Measurements from ENCODE around the gene PARK7.
"Not testable (repeated sequence)": the region's sequence is repeated elsewhere in the genome, so short reads cannot be mapped to it uniquely, and the experiment has no call there.

Gene PARK7

GRCh38 chr1:7961216-7962013 lies at the start of gene PARK7:
PARK7 (plus strand) TSS chr1:7961711; CDS start chr1:7962786, 1,075 bp downstream.
- DNase-seq (ENCODE audit: low spot score): peak; percentile 99

- no peak for DNase-seq (ENCODE audit: low spot score)
These were observed 49.4 kb upstream of the PARK7 start for GRCh38 chr1:7912145-7912544.

GRCh38 chr1:7912743-7913557 lies 48.6 kb upstream of the PARK7 start:
- no peak for DNase-seq (ENCODE audit: low spot score)

- no peak for DNase-seq (ENCODE audit: low spot score)
These were observed 45.5 kb upstream of the PARK7 start for GRCh38 chr1:7915826-7916500.

GRCh38 chr1:7916501-7916830 lies 45.0 kb upstream of the PARK7 start:
- DNase-seq (ENCODE audit: low spot score): no peak

GRCh38 chr1:7917971-7918370 lies 43.5 kb upstream of the PARK7 start:
- DNase-seq (ENCODE audit: low spot score): not testable (repeated sequence)

GRCh38 chr1:7919880-7920279 lies 41.6 kb upstream of the PARK7 start:
- no peak for DNase-seq (ENCODE audit: low spot score)

GRCh38 chr1:7921796-7922195 lies 39.7 kb upstream of the PARK7 start:
- DNase-seq (ENCODE audit: low spot score): no peak

GRCh38 chr1:7922301-7922700 lies 39.2 kb upstream of the PARK7 start:
- DNase-seq (ENCODE audit: low spot score): no peak

- not testable (repeated sequence) for DNase-seq (ENCODE audit: low spot score)
These were observed 34.5 kb upstream of the PARK7 start for GRCh38 chr1:7927061-7927460.

- no peak for DNase-seq (ENCODE audit: low spot score)
These were observed 33.3 kb upstream of the PARK7 start for GRCh38 chr1:7928247-7928646.

GRCh38 chr1:7929637-7930036 lies 31.9 kb upstream of the PARK7 start:
- DNase-seq (ENCODE audit: low spot score): no peak

GRCh38 chr1:7930645-7931445 lies 30.7 kb upstream of the PARK7 start:
- no peak for DNase-seq (ENCODE audit: low spot score)

GRCh38 chr1:7931446-7931812 lies 30.1 kb upstream of the PARK7 start:
- no peak for DNase-seq (ENCODE audit: low spot score)

- DNase-seq (ENCODE audit: low spot score): no peak
These were observed 28.9 kb upstream of the PARK7 start for GRCh38 chr1:7932524-7933138.

- no peak for DNase-seq (ENCODE audit: low spot score)
These were observed 23.4 kb upstream of the PARK7 start for GRCh38 chr1:7938070-7938469.

GRCh38 chr1:7940034-7940433 lies 21.5 kb upstream of the PARK7 start:
- DNase-seq (ENCODE audit: low spot score): no peak

- no peak for DNase-seq (ENCODE audit: low spot score)
These were observed 20.6 kb upstream of the PARK7 start, which contains the start of gene TNFRSF9 for GRCh38 chr1:7940745-7941436. TNFRSF9 (minus strand) TSS chr1:7940839; CDS start chr1:7939994, 845 bp downstream.

GRCh38 chr1:7941437-7941793 lies 20.1 kb upstream of the PARK7 start:
- DNase-seq (ENCODE audit: low spot score): no peak

GRCh38 chr1:7942214-7942921 lies 19.1 kb upstream of the PARK7 start:
- DNase-seq (ENCODE audit: low spot score): peak; percentile 72

All from Ammon's horn (tissue), 1 donor.